GM12878 (cell line): Measurements from ENCODE around the gene UQCR11. TPM values are rescaled to one million over a fixed set of nuclear protein-coding genes. Genes with fewer than 3 reads are reported as not detected.

Source experiments
- MAX ChIP-seq: IDR thresholded peaks from 2 replicates; pipeline ENCODE4 v1.6.1; 2012; ENCODE audit warnings: low read depth, low read length, improper control_type of control experiment
- MYB ChIP-seq: fragments of 150-350 bp; IDR thresholded peaks from 2 replicates; pipeline ENCODE4 v1.6.1; 2014; ENCODE audit warnings: mild to moderate bottlenecking, low read depth, low read length, borderline replicate concordance
- NKRF ChIP-seq: fragments of 450-650 bp; conservative IDR thresholded peaks from 2 replicates; pipeline ENCODE4 v1.6.1; 2017; ENCODE audit warnings: mild to moderate bottlenecking, moderate library complexity
- RAD21 ChIP-seq: IDR thresholded peaks from 2 replicates; pipeline ENCODE4 v1.6.1; 2011; ENCODE audit warnings: mild to moderate bottlenecking, low read depth, low read length, moderate library complexity; ENCODE audit not compliant: insufficient read depth
- RAD51 ChIP-seq: fragments of 450-650 bp; IDR thresholded peaks from 2 replicates; pipeline ENCODE4 v1.6.1; 2016; ENCODE audit warnings: moderate library complexity, mild to moderate bottlenecking, inconsistent platforms
- TCF12 ChIP-seq: IDR thresholded peaks from 2 replicates; pipeline ENCODE4 v1.6.1; 2011; ENCODE audit warnings: low read depth, mild to moderate bottlenecking, low read length
- ZBTB4 ChIP-seq: fragments of 450-650 bp; formaldehyde crosslinking; IDR thresholded peaks from 2 replicates; pipeline ENCODE4 v1.4.0; 2022; ENCODE audit warnings: mild to moderate bottlenecking, moderate library complexity
- polyA plus RNA-seq, 11 experiments: library from polyadenylated mRNA; depleted of rRNA in 4 of 11; unstranded in 6 of 11; stranded (reverse) in 5 of 11; fragments of >200 nt; fragmentation: Nextera tagmentation in 4 of 11; fragmentation: Illumina TruSeq in 1 of 11; extraction: Ambion mirVana in 4 of 11; extraction: Trizol in 1 of 11; gene quantifications; 1 replicate in 1 of 11; 2 replicates in 10 of 11; pipeline versions ENCODE4 v1.2.1 to v1.2.3, GENCODE V29; 2011 to 2016; ENCODE audit warnings: inconsistent platforms in 2 of 11, missing spikeins in 2 of 11, low read depth in 1 of 11
- total RNA-seq, 4 experiments: library from RNA; depleted of rRNA in 3 of 4; stranded (reverse); fragments of >200 nt in 3 of 4; fragmentation: Illumina TruSeq in 1 of 4; extraction: Trizol in 1 of 4; gene quantifications; 2 replicates each; pipeline versions ENCODE4 v1.2.1 to v1.2.3, GENCODE V29; 2013 to 2021
- TF ChIP-seq, protein P1 (sequence below): fragments of 450-650 bp; IDR thresholded peaks from 2 replicates; pipeline ENCODE4 v1.6.1; 2016; ENCODE audit warnings: mild to moderate bottlenecking
- TF ChIP-seq, protein P2 (sequence below): fragments of 450-650 bp; IDR thresholded peaks from 2 replicates; pipeline ENCODE4 v1.6.1; 2018; ENCODE audit warnings: borderline replicate concordance, mild to moderate bottlenecking; ENCODE audit not compliant: partially characterized antibody
- TF ChIP-seq, protein P3 (sequence below): fragments of 450-650 bp; IDR thresholded peaks from 2 replicates; pipeline ENCODE4 v1.6.1; 2017; ENCODE audit warnings: mild to moderate bottlenecking, moderate library complexity

Gene UQCR11
- total and polyA plus RNA-seq, 10 of the 15 experiments (the other 5 are each of a cell fraction or from before 2014, with no cell fraction given) = 28.6 to 586 (median 193) TPM

- no peak for TF ChIP-seq ZBTB4
- TF ChIP-seq RAD51 = no peak
- TF ChIP-seq, protein P1, sequence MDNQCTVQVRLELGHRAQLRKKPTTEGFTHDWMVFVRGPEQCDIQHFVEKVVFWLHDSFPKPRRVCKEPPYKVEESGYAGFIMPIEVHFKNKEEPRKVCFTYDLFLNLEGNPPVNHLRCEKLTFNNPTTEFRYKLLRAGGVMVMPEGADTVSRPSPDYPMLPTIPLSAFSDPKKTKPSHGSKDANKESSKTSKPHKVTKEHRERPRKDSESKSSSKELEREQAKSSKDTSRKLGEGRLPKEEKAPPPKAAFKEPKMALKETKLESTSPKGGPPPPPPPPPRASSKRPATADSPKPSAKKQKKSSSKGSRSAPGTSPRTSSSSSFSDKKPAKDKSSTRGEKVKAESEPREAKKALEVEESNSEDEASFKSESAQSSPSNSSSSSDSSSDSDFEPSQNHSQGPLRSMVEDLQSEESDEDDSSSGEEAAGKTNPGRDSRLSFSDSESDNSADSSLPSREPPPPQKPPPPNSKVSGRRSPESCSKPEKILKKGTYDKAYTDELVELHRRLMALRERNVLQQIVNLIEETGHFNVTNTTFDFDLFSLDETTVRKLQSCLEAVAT = peak; percentile 89
- TF ChIP-seq, protein P2, sequence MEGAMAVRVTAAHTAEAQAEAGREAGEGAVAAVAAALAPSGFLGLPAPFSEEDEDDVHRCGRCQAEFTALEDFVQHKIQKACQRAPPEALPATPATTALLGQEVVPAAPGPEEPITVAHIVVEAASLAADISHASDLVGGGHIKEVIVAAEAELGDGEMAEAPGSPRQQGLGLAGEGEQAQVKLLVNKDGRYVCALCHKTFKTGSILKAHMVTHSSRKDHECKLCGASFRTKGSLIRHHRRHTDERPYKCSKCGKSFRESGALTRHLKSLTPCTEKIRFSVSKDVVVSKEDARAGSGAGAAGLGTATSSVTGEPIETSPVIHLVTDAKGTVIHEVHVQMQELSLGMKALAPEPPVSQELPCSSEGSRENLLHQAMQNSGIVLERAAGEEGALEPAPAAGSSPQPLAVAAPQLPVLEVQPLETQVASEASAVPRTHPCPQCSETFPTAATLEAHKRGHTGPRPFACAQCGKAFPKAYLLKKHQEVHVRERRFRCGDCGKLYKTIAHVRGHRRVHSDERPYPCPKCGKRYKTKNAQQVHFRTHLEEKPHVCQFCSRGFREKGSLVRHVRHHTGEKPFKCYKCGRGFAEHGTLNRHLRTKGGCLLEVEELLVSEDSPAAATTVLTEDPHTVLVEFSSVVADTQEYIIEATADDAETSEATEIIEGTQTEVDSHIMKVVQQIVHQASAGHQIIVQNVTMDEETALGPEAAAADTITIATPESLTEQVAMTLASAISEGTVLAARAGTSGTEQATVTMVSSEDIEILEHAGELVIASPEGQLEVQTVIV = no peak
- TF ChIP-seq MAX = 0 out of 2 replicates have a peak, but pooled peaks have one; percentile 31
- TF ChIP-seq NKRF = 0 out of 2 replicates have a peak, but pooled peaks have one; percentile 18
- peak; percentile 19 for TF ChIP-seq RAD21
- TF ChIP-seq MYB = 0 out of 2 replicates have a peak, but pooled peaks have one; percentile 22
- TF ChIP-seq, protein P3, sequence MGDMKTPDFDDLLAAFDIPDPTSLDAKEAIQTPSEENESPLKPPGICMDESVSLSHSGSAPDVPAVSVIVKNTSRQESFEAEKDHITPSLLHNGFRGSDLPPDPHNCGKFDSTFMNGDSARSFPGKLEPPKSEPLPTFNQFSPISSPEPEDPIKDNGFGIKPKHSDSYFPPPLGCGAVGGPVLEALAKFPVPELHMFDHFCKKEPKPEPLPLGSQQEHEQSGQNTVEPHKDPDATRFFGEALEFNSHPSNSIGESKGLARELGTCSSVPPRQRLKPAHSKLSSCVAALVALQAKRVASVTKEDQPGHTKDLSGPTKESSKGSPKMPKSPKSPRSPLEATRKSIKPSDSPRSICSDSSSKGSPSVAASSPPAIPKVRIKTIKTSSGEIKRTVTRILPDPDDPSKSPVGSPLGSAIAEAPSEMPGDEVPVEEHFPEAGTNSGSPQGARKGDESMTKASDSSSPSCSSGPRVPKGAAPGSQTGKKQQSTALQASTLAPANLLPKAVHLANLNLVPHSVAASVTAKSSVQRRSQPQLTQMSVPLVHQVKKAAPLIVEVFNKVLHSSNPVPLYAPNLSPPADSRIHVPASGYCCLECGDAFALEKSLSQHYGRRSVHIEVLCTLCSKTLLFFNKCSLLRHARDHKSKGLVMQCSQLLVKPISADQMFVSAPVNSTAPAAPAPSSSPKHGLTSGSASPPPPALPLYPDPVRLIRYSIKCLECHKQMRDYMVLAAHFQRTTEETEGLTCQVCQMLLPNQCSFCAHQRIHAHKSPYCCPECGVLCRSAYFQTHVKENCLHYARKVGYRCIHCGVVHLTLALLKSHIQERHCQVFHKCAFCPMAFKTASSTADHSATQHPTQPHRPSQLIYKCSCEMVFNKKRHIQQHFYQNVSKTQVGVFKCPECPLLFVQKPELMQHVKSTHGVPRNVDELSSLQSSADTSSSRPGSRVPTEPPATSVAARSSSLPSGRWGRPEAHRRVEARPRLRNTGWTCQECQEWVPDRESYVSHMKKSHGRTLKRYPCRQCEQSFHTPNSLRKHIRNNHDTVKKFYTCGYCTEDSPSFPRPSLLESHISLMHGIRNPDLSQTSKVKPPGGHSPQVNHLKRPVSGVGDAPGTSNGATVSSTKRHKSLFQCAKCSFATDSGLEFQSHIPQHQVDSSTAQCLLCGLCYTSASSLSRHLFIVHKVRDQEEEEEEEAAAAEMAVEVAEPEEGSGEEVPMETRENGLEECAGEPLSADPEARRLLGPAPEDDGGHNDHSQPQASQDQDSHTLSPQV = no peak
- TF ChIP-seq TCF12 = 0 out of 2 replicates have a peak, but pooled peaks have one; percentile 6
Measured at GRCh38 chr19:1650650-1651567, 45.6 kb upstream of the UQCR11 start (continued).
